Skeletal muscle tissue (tissue), 4 donors: ENCODE measurements around the gene LILRB2. TPM values are rescaled to one million over a fixed set of nuclear protein-coding genes. Genes with fewer than 3 reads are reported as not detected.
"Not testable (repeated sequence)": the region's sequence is repeated elsewhere in the genome, so short reads cannot be mapped to it uniquely, and the experiment has no call there.

Experiments
- H3K27ac ChIP-seq: one replicate; pipeline ENCODE4 v1.7.0; 2013; ENCODE audit warnings: mild to moderate bottlenecking, low read depth, low read length, inconsistent platforms
- H3K27me3 ChIP-seq, 3 donors: one replicate each; pipeline ENCODE4 v1.7.0; 2013; ENCODE audit warnings: low read length in 3 of 3; ENCODE audit not compliant: control insufficient read depth in 3 of 3, insufficient read depth in 3 of 3
- H3K36me3 ChIP-seq, 3 donors: one replicate each; pipeline ENCODE4 v1.7.0; 2013; ENCODE audit warnings: low read length in 3 of 3; ENCODE audit not compliant: control insufficient read depth in 3 of 3, insufficient read depth in 3 of 3
- H3K4me1 ChIP-seq, 3 donors: one replicate each; pipeline ENCODE4 v1.7.0; 2013; ENCODE audit warnings: low read length in 3 of 3, mild to moderate bottlenecking in 3 of 3; ENCODE audit not compliant: control insufficient read depth in 3 of 3, insufficient read depth in 3 of 3
- H3K4me3 ChIP-seq, 3 donors: one replicate each; pipeline ENCODE4 v1.7.0; 2013; ENCODE audit warnings: low read length in 3 of 3
- H3K9ac ChIP-seq, 3 donors: one replicate each; pipeline ENCODE4 v1.7.0; 2013; ENCODE audit warnings: low read length in 3 of 3, mild to moderate bottlenecking in 3 of 3, moderate library complexity in 2 of 3, low read depth in 1 of 3
- H3K9me3 ChIP-seq, 3 donors: one replicate each; pipeline ENCODE4 v1.7.0; 2013; ENCODE audit warnings: low read length in 3 of 3; ENCODE audit not compliant: control insufficient read depth in 3 of 3
- total RNA-seq: library from RNA; depleted of rRNA; stranded (reverse); fragments of >200 nt; gene quantifications from one replicate; pipeline ENCODE4 v1.2.3, GENCODE V29; 2014
- donor health status: Osteomylitis.

The LILRB2 gene
- total RNA-seq, 1 donor from 2014 or later: 0.52 TPM

DNA sequence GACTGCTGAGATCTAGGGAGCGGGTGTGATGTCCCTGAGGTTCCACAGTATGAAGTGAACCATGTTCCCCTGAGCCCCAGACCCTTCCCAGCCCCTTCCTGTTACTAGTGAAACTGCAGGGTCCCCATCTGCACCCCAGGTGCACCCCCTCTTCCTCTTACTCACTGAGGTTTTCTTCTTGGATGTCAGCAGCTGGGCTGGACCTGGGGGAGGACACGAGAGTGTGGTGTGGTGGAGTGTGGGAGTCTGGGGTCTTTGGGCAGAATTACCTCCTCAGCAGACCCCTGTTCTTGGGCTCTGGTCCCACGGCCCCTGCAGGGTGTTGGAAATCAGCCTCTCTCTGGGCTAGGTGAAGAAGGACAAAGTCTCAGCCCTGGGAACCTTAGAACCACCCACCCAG, 35.0 kb downstream of the LILRB2 start:
- Histone ChIP-seq H3K9me3 (no peaks in the 10 kb centered on the region), H3K4me3 (no peak overlapping the region), H3K27ac (no peak overlapping the region), H3K27me3 (peaks cover 0 to 7% (median 3%) of the 10 kb centered on the region in 3 donors), H3K9ac (no peak overlapping the region), H3K36me3 (no peaks in the 10 kb centered on the region), H3K4me1 (no peaks in the 10 kb centered on the region)

DNA sequence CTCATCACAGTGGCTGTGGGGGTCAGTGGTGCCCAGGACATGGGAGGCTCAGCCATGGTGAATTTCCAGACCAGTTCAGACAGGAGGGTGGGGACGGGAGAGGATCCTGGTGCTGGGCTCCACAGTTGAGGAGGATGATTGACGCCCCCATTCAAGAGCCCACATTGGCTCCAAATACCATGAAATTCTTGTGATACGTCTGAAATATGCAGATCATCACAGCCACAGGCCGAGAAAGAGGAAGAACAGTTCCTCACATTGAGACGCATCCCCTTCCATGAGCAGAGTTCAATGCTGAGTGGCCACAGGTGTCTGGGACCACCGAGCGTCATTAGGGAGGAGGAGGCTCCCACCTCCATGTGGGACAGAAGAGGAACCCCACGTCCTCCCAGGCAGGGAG, 37.1 kb downstream of the LILRB2 start:
- not testable (repeated sequence) for H3K9ac ChIP-seq, H3K36me3 ChIP-seq, H3K4me3 ChIP-seq, H3K9me3 ChIP-seq, H3K4me1 ChIP-seq, H3K27ac ChIP-seq
- H3K27me3 ChIP-seq: peaks cover 0 to 10% (median 5%) of the 10 kb centered on the region in 3 donors

DNA sequence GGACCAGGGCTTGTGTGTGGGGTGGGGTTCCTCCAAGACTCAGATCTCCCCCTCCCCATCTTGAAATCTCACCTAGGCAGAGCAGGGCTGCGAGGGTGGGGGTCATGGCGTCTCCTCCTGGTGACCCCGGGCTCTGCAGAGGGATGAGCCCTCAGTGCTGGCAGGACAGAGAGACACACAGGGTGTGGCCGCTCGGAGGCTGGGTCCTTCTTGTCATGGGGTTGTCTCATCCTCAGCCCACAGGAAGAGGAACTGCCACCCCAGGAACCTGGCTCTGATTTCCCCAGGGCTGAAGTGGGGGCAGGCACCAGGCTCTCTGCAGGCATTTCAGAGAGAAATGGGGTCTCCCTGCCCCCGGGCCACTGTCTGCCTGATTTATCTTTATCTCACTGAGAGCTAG, 38.3 kb downstream of the LILRB2 start, which contains the start of gene LILRA6:
Gene LILRA6, minus strand, starts transcription at position 145 of the 400 bp plus-strand sequence.
- H3K4me1 ChIP-seq, H3K4me3 ChIP-seq, H3K9ac ChIP-seq, H3K9me3 ChIP-seq, H3K36me3 ChIP-seq, H3K27ac ChIP-seq: not testable (repeated sequence)
- H3K27me3 ChIP-seq: peaks cover 0 to 10% (median 5%) of the 10 kb centered on the region in 3 donors

DNA sequence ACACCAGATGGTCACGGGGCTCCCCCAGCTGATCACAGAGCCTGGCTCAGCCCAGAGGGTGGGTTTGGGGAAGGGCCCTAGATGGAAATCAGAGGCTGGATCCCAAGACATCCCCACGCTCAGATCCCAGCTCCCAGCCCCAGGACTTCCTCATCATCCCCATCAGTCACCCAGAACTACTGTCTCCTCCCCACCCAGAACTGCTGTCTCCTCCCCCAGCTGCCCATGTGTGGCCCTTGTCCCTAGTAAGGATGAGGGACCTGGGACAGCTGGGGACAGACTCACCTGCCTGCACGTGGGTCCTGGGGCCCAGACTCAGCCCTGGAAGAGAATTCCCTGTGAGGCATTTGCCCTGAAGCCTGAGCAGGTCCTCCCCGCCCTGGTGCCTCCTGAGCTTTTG, 38.7 kb downstream of the LILRB2 start:
- H3K9ac ChIP-seq, H3K36me3 ChIP-seq, H3K27ac ChIP-seq, H3K4me3 ChIP-seq, H3K9me3 ChIP-seq, H3K4me1 ChIP-seq: not testable (repeated sequence)
- peaks cover 0 to 10% (median 5%) of the 10 kb centered on the region in 3 donors for H3K27me3 ChIP-seq

- H3K27ac ChIP-seq, H3K9ac ChIP-seq, H3K36me3 ChIP-seq, H3K4me3 ChIP-seq, H3K9me3 ChIP-seq, H3K4me1 ChIP-seq: not testable (repeated sequence)
- H3K27me3 ChIP-seq: peaks cover 0 to 10% (median 5%) of the 10 kb centered on the region in 3 donors
Observed at GRCh38 chr19:54240372-54241336, 40.3 kb downstream of the LILRB2 start.

DNA sequence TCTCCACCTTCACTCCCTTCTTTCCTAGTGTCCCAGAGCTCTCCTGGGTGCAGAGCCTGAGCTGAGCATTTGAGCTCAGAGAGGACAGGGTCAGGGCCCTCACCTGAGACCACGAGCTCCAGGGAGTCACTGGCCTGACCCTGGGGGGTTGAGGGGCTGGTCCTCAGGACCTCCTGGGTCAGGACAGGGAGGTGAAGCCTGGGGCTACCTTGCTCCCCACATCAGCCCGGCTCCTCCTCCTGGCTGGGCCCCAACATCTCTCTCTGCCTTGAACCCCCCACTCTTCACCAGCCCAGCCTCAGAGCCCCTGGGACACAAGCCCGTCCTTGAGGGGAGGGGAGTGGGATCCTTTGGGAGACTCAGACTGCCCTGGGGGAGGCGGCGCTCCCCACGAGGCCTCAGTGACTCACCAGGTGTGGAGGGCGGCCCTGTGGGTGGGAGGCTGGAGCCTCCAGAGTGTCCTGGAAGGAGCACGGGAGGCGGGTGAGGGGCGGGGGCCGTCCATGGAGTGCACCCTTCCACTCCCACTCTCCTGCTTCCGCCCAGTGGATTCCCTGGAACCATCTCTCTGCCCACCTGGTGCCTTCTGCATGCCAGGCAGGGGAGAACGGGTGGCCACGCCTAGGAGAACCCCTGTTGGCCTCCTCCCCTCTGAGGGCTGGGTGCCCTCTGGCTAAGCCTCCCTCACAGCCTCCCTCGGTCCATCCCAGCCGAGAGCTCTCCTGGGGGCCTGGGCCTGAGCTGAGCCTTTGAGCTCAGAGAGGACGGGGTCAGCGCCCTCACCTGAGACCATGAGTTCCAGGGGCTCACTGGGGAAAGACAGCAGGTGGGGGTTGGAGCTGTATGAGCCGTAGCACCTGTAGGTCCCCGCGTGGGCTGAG, 41.2 kb downstream of the LILRB2 start:
- H3K27me3 ChIP-seq: peaks cover 0 to 10% (median 5%) of the 10 kb centered on the region in 3 donors
- not testable (repeated sequence) for H3K4me3 ChIP-seq, H3K4me1 ChIP-seq, H3K36me3 ChIP-seq, H3K9ac ChIP-seq, H3K27ac ChIP-seq, H3K9me3 ChIP-seq

GRCh38 chr19:54233941-54234340, 47.0 kb downstream of the LILRB2 start:
- peaks cover 2 to 5% (median 3%) of the 10 kb centered on the region in 3 donors for H3K9me3 ChIP-seq
- H3K27ac ChIP-seq: no peak overlapping the region
- peaks cover 9 to 25% (median 12%) of the 10 kb centered on the region in 3 donors for H3K27me3 ChIP-seq
- no peak overlapping the region for H3K9ac ChIP-seq
- no peak overlapping the region for H3K4me3 ChIP-seq
- no peaks in the 10 kb centered on the region for H3K4me1 ChIP-seq
- H3K36me3 ChIP-seq: no peaks in the 10 kb centered on the region

DNA sequence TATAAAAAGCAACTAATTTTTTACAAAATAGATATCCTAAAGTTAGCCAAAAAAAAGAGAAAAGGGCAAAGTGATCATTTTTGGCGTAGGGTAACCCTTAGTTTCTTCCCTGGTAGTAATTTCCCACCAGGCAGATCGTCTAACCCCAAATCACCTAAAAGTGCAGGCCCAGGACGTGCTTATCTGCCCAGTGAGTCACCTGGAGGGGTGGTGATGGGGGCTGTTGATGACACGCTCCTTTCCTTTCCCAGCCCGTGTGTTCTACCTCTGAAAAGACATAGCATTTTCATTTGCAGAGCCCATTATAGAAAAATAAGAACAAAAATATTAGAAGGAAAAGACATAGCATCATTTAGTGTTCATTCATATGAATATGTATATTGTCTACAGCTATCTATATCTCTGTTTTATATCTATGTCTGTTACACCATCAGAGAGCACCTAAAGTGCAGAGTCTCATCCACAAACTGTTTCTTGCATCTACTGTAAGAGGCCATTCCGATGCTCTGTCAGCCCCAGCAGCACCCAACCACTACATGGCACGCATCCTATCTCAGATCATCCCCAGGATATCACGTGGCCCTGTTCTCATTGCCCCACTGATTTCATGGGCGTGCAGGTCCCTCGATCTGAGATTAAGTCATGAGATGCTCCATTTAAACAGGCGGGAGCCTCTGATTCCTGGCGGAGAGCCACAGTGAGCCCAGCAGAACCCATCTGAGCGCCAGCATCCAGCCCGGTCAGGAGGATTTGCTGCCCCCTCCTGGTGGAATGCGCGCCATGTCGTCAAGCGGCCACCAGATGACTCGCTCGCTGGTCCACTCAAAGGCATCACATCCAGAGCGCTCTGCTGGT, 49.6 kb downstream of the LILRB2 start:
- Histone ChIP-seq H3K4me1 (no peaks in the 10 kb centered on the region), H3K36me3 (no peaks in the 10 kb centered on the region), H3K4me3 (no peak overlapping the region), H3K27me3 (peaks cover 8 to 30% (median 12%) of the 10 kb centered on the region in 3 donors), H3K27ac (no peak overlapping the region), H3K9me3 (peaks cover 1 to 3% (median 2%) of the 10 kb centered on the region in 3 donors), H3K9ac (peak overlapping the region in 1 of 3 donors; percentile 11)

- Histone ChIP-seq H3K27me3 (peaks cover 8 to 34% (median 16%) of the 10 kb centered on the region in 3 donors), H3K9ac (no peak overlapping the region), H3K4me3 (no peak overlapping the region), H3K4me1 (no peaks in the 10 kb centered on the region), H3K9me3 (peaks cover 0 to 1% (median 0%) of the 10 kb centered on the region in 3 donors), H3K36me3 (no peaks in the 10 kb centered on the region), H3K27ac (no peak overlapping the region)
Observed at GRCh38 chr19:54230031-54230430, 50.9 kb downstream of the LILRB2 start.
